HCT116 (cell line): ENCODE data around the gene ARMS2. TPM values are rescaled to one million over a fixed set of nuclear protein-coding genes. Genes with fewer than 3 reads are reported as not detected.

Experiments used
- ATAC-seq: fragments of 200-7000 bp; cut with Tn5 transposase; 2 replicates; pipeline ENCODE4 v1.9.1; 2020; ENCODE audit warnings: mild to moderate bottlenecking, moderate library complexity
- BruUV-seq: library from RNA; stranded (reverse); fragments of 400-500 nt; replicated peaks from 2 replicates; lab custom pipeline; 2021; lab: Mats Ljungman, UMichigan
- CTCF ChIA-PET: fragments of 300-600 bp; sonication (Branson Sonifier 250); formaldehyde crosslinking; loops from one replicate; lab custom pipeline; 2021; ENCODE audit warnings: antibody characterized with exemption; lab: Charles Lee
- POLR2A ChIA-PET: fragments of 300-600, 350-600 bp; sonication (Branson Sonifier 250); formaldehyde crosslinking; loops from one replicate; lab custom pipeline; 2021; ENCODE audit warnings: antibody characterized with exemption; lab: Charles Lee
- RAD21 ChIA-PET, 2 experiments: fragments of 300-600 bp; sonication (Branson Sonifier 250); formaldehyde crosslinking; loops; one replicate each; lab custom pipeline; 2023; ENCODE audit warnings: low total read pairs in 2 of 2; ENCODE audit not compliant: uncharacterized antibody in 2 of 2, unreplicated experiment in 2 of 2, low non-redundant PET in 1 of 2; lab: Charles Lee
- DNase-seq: peaks from one replicate; pipeline ENCODE4 v3.0.0-alpha.2; 2010; ENCODE audit warnings: low read depth, low spot score
- H2AFZ ChIP-seq: fragments of 200-600 bp; shearing (Covaris generic), sonication (generic); 2 replicates; pipeline ENCODE4 v1.6.1; 2017; ENCODE audit warnings: low read depth, mixed run types, mixed read lengths, antibody characterized with exemption, low read length; ENCODE audit not compliant: poor library complexity, severe bottlenecking
- H3K27ac ChIP-seq: 2 replicates; pipeline ENCODE4 v1.5.1; 2012; ENCODE audit warnings: low read depth, low read length
- H3K27me3 ChIP-seq: fragments of 200-600 bp; sonication (generic); 2 replicates; pipeline ENCODE4 v1.6.1; 2016; ENCODE audit warnings: mixed run types, low read length, mixed read lengths; ENCODE audit not compliant: insufficient read depth
- H3K36me3 ChIP-seq, 2 experiments: fragments of 200-500 bp in 1 of 2; fragments of 200-600 bp in 1 of 2; sonication (Bioruptor generic) in 1 of 2; sonication (generic) in 1 of 2; 2 replicates each; pipeline versions ENCODE4 v1.5.1 to v1.6.1; 2014 to 2016; ENCODE audit warnings: low read length in 2 of 2, inconsistent platforms in 1 of 2, mixed read lengths in 1 of 2, mixed run types in 1 of 2; ENCODE audit not compliant: insufficient read depth in 2 of 2, control insufficient read depth in 1 of 2
- H3K4me1 ChIP-seq, 2 experiments: fragments of 200-600 bp in 1 of 2; sonication (generic) in 1 of 2; 2 replicates each; pipeline versions ENCODE4 v1.5.1 to v1.6.1; 2012 to 2017; ENCODE audit warnings: low read length in 2 of 2, inconsistent platforms in 1 of 2, mild to moderate bottlenecking in 1 of 2, mixed read lengths in 1 of 2, mixed run types in 1 of 2, moderate library complexity in 1 of 2; ENCODE audit not compliant: insufficient read depth in 2 of 2, control insufficient read depth in 1 of 2
- H3K4me2 ChIP-seq: fragments of 200-600 bp; sonication (generic); 2 replicates; pipeline ENCODE4 v1.6.1; 2017; ENCODE audit warnings: mixed run types, low read length, mixed read lengths
- H3K4me3 ChIP-seq, 2 experiments: fragments of 200-600 bp in 1 of 2; sonication (generic) in 1 of 2; replicated peaks in 1 of 2; 2 replicates each; pipeline ENCODE4 v1.5.1; 2011 to 2016; ENCODE audit warnings: low read length in 2 of 2, control low read depth in 1 of 2, low read depth in 1 of 2, mild to moderate bottlenecking in 1 of 2, mixed read lengths in 1 of 2, mixed run types in 1 of 2
- H3K79me2 ChIP-seq: fragments of 200-600 bp; sonication (generic); 2 replicates; pipeline ENCODE4 v1.6.1; 2017; ENCODE audit warnings: mild to moderate bottlenecking, mixed run types, low read length, moderate library complexity, mixed read lengths; ENCODE audit not compliant: insufficient read depth
- H3K9ac ChIP-seq: fragments of 200-600 bp; sonication (generic); 2 replicates; pipeline ENCODE4 v1.6.1; 2016; ENCODE audit warnings: low read length, mixed read lengths
- H3K9me2 ChIP-seq: fragments of 200-600 bp; sonication (generic), shearing (Covaris generic); 2 replicates; pipeline ENCODE4 v1.6.1; 2017; ENCODE audit warnings: mixed run types, mild to moderate bottlenecking, moderate library complexity; ENCODE audit not compliant: insufficient read depth
- H3K9me3 ChIP-seq, 2 experiments: fragments of 200-500 bp in 1 of 2; fragments of 200-600 bp in 1 of 2; sonication (Bioruptor generic) in 1 of 2; sonication (generic) in 1 of 2; 2 replicates each; pipeline ENCODE4 v1.6.1; 2014 to 2017; ENCODE audit warnings: low read length in 2 of 2, mixed read lengths in 2 of 2, inconsistent platforms in 1 of 2, low read depth in 1 of 2, mild to moderate bottlenecking in 1 of 2, mixed run types in 1 of 2, moderate library complexity in 1 of 2; ENCODE audit not compliant: control insufficient read depth in 1 of 2, insufficient read depth in 1 of 2
- H4K20me1 ChIP-seq: fragments of 200-600 bp; sonication (generic), shearing (Covaris generic); 2 replicates; pipeline ENCODE4 v1.6.1; 2017; ENCODE audit warnings: mixed run types, mild to moderate bottlenecking, moderate library complexity; ENCODE audit not compliant: insufficient read depth
- ATF3 ChIP-seq: IDR thresholded peaks from 2 replicates; pipeline ENCODE4 v1.6.1; 2012
- EZH2 ChIP-seq: fragments of 200-600 bp; sonication (generic); IDR thresholded peaks from 2 replicates; pipeline ENCODE4 v1.6.1; 2017; ENCODE audit warnings: antibody characterized with exemption, mixed run types
- FOSL1 ChIP-seq: IDR thresholded peaks from 2 replicates; pipeline ENCODE4 v1.6.1; 2012; ENCODE audit warnings: low read depth
- POLR2A ChIP-seq: IDR thresholded peaks from 2 replicates; pipeline ENCODE4 v1.7.0; 2011; ENCODE audit warnings: borderline replicate concordance; ENCODE audit not compliant: insufficient read depth, insufficient read length; ENCODE audit errors: extremely low read depth
- SP1 ChIP-seq: IDR thresholded peaks from 2 replicates; pipeline ENCODE4 v1.6.1; 2012; ENCODE audit warnings: low read depth
- TCF7L2 ChIP-seq: IDR thresholded peaks from 2 replicates; pipeline ENCODE4 v1.7.0; 2011; ENCODE audit warnings: borderline replicate concordance, inconsistent platforms; ENCODE audit not compliant: insufficient read depth, insufficient read length; ENCODE audit errors: extremely low read depth
- YY1 ChIP-seq: IDR thresholded peaks from 2 replicates; pipeline ENCODE4 v1.6.1; 2011; ENCODE audit warnings: low read length, low read depth, moderate library complexity, mild to moderate bottlenecking; ENCODE audit not compliant: insufficient replicate concordance; ENCODE audit errors: extremely low read depth
- ZNF274 ChIP-seq: fragments of 200-500 bp; sonication (Bioruptor generic); IDR thresholded peaks from 2 replicates; pipeline ENCODE4 v1.6.1; 2014; ENCODE audit warnings: mild to moderate bottlenecking, low read depth, low read length, inconsistent platforms
- intact Hi-C: fragments of 100-400 bp; cut with micrococcal nuclease; formaldehyde crosslinking; loops from 2 replicates; pipeline ENCODE4 v1.10.0; 2022
- total RNA-seq: library from RNA; stranded (reverse); gene quantifications from one replicate; pipeline ENCODE4 v1.2.1, GENCODE V29; 2021; ENCODE audit not compliant: unreplicated experiment

The ARMS2 gene
- total RNA-seq, 1 experiment from 2014 or later, result not detected

DNA sequence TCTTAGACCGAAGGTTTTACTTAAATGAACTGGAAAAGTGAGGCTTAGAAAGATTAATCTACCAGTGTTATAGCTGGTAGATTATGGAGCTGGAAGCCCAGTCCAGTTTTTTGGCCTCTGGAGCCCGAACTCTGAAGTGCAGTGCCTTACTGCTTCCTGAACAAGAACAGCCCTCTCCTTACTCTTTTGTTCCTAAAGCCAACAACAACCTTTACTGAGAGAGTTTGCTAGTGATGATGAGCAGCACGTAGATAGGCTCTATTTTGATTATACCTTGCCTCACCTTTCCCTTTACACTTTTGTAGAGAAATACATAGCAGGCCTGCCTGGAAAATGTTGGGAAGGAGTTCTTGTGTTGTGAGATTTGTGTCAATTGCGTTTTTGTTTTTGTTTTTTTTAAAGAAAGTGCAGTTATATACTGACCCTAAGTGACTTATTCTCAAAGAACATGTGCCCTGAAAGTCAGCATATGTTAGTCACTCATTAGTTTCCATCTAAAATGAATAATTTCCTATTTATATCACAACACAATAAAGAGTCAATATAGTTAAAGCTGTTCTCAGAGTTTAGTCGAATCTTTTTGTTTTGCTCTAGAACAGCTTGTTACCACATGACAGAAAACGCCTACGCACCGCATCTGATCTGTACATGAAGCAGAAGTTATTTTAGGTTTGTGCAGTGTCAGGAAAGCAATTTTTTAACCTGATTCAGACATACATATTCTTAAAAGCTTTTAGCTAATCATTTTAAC, 46.9 kb upstream of the ARMS2 start:
- H2AFZ ChIP-seq, result no peak overlapping the region
- H3K79me2 ChIP-seq, result no peaks in the 10 kb centered on the region
- no peak overlapping the region for H3K27ac ChIP-seq
- intact Hi-C loops, result no loop called here
- no peaks in the 10 kb centered on the region for H3K27me3 ChIP-seq
- POLR2A ChIA-PET, result no interaction called here
- H3K4me3 ChIP-seq, result no peak overlapping the region
- ATAC-seq (no peak), DNase-seq (no peak)
- peaks cover 0 to 3% of the 10 kb centered on the region in 2 experiments; a peak in 1 of 4 replicates for H3K36me3 ChIP-seq
- no peak overlapping the region for H3K9ac ChIP-seq
- H3K4me2 ChIP-seq, result no peak overlapping the region
- no peaks in the 10 kb centered on the region for H3K9me3 ChIP-seq
- TSS peak; percentile 11 for BruUV-seq
- H3K4me1 ChIP-seq, result no peaks in the 10 kb centered on the region
- H4K20me1 ChIP-seq, result no peaks in the 10 kb centered on the region
- TF ChIP-seq EZH2, result no peak
- 0 out of 2 replicates have a peak, but pooled peaks have one; percentile 22 for TF ChIP-seq ATF3
- CTCF ChIA-PET, result no interaction called here
- RAD21 ChIA-PET, result no interaction called here
- H3K9me2 ChIP-seq, result no peaks in the 10 kb centered on the region

- Histone ChIP-seq H3K36me3 (peaks cover 7 to 22% of the 10 kb centered on the region in 2 experiments; a peak in 3 of 4 replicates), H3K9me2 (no peaks in the 10 kb centered on the region), H3K27me3 (no peaks in the 10 kb centered on the region), H3K79me2 (no peaks in the 10 kb centered on the region), H3K9me3 (no peaks in the 10 kb centered on the region), H3K9ac (no peak overlapping the region), H3K27ac (no peak overlapping the region), H2AFZ (no peak overlapping the region), H3K4me2 (no peak overlapping the region), H3K4me1 (no peaks in the 10 kb centered on the region), H4K20me1 (no peaks in the 10 kb centered on the region), H3K4me3 (no peak overlapping the region)
- no TSS peak for BruUV-seq
- ChIA-PET POLR2A (no interaction called here), CTCF (interaction anchor here (2.0 kb wide), 1 partner anchor 115 kb away, joined by 5 read pairs; no protein-coding TSS in a partner anchor), RAD21 (no interaction called here)
- TF ChIP-seq YY1 (no peak), POLR2A (no peak), SP1 (no peak), FOSL1 (no peak), EZH2 (no peak), ZNF274 (no peak), TCF7L2 (no peak)
- ATAC-seq, result no peak
- DNase-seq, result no peak
- intact Hi-C loops, result loop anchor here (2.0 kb wide), 1 partner anchor 17 kb away; no protein-coding TSS in a partner anchor
Observed at GRCh38 chr10:122413327-122413726, 41.1 kb upstream of the ARMS2 start.
